Measurements from ENCODE around the gene C11orf52.

DNA sequence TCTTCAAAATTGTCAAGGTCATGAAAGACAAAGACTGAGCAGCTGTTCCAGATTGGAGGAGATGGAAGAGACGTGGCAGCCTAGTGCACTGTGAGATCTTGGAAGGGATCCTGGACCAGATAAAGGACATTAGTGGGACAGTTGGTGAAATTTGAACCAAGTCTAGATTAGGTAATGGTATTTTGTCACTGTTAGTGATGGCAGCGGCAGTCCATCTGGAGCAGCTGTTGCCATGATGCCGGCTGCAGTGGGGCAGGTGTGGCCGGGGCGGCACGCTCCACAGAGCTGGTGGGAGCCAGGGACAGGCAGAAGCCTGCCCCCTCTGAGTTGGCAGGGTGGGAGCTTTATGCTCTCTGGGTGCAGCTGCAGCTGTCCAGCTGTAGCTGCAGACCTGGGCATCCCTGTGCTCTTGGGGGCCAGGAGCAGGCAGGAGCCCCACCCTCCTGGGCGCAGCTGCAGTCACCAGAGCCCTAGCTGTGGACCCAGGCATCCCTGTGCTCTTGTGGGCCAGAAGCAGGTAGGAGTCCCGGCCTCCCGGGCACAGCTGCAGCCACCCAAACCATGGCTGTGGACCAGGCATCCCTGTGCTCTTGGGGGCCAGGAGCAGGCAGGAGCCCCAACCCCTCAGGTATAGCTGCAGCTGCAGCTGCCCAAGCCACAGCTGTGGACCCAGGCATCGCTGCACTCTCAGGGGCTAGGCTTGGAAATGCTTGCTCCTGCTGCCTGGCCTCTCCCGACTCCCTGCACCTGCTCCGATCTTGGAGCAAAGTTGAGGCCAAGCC lies 39.1 kb downstream of the C11orf52 start:
- TF ChIP-seq, protein P1, sequence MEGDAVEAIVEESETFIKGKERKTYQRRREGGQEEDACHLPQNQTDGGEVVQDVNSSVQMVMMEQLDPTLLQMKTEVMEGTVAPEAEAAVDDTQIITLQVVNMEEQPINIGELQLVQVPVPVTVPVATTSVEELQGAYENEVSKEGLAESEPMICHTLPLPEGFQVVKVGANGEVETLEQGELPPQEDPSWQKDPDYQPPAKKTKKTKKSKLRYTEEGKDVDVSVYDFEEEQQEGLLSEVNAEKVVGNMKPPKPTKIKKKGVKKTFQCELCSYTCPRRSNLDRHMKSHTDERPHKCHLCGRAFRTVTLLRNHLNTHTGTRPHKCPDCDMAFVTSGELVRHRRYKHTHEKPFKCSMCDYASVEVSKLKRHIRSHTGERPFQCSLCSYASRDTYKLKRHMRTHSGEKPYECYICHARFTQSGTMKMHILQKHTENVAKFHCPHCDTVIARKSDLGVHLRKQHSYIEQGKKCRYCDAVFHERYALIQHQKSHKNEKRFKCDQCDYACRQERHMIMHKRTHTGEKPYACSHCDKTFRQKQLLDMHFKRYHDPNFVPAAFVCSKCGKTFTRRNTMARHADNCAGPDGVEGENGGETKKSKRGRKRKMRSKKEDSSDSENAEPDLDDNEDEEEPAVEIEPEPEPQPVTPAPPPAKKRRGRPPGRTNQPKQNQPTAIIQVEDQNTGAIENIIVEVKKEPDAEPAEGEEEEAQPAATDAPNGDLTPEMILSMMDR (IDR thresholded peaks at IDR 0.05): no peak
- no peak for TF ChIP-seq POLR2A (IDR thresholded peaks at IDR 0.05)

All from Peyer's patch (tissue), 4 donors.